Neuronal stem cell (in vitro differentiated cells): Measurements from ENCODE around the gene EIF3D.
A peak's percentile ranks its signal among the peaks of the same experiment; 100 is the strongest.

Source experiments
- DNase-seq: peaks from one replicate; pipeline ENCODE4 v3.0.0-alpha.2; 2013; ENCODE audit warnings: low spot score
- H2AFZ ChIP-seq: one replicate; pipeline ENCODE4 v1.6.1; 2013; ENCODE audit warnings: mild to moderate bottlenecking, low read length, inconsistent platforms
- H2AK5ac ChIP-seq: 2 replicates; pipeline ENCODE4 v1.6.1; 2013; ENCODE audit warnings: low read depth, mild to moderate bottlenecking, inconsistent platforms, low read length, moderate library complexity, mixed read lengths
- H2BK120ac ChIP-seq: 2 replicates; pipeline ENCODE4 v1.6.1; 2013; ENCODE audit warnings: low read depth, mild to moderate bottlenecking, inconsistent platforms, low read length, moderate library complexity, mixed read lengths
- H2BK12ac ChIP-seq: one replicate; pipeline ENCODE4 v1.6.1; 2013; ENCODE audit warnings: low read length, inconsistent platforms
- H2BK15ac ChIP-seq: 2 replicates; pipeline ENCODE4 v1.6.1; 2013; ENCODE audit warnings: mild to moderate bottlenecking, low read length, inconsistent platforms, mixed read lengths
- H2BK5ac ChIP-seq: one replicate; pipeline ENCODE4 v1.6.1; 2013; ENCODE audit warnings: inconsistent platforms, mild to moderate bottlenecking, low read length, moderate library complexity
- H3K14ac ChIP-seq: one replicate; pipeline ENCODE4 v1.6.1; 2013; ENCODE audit warnings: low read length, inconsistent platforms
- H3K18ac ChIP-seq: 2 replicates; pipeline ENCODE4 v1.6.1; 2013; ENCODE audit warnings: low read length, inconsistent platforms
- H3K23ac ChIP-seq: 2 replicates; pipeline ENCODE4 v1.6.1; 2013; ENCODE audit warnings: low read depth, mild to moderate bottlenecking, mixed read lengths, low read length, inconsistent platforms; ENCODE audit not compliant: poor library complexity
- H3K27ac ChIP-seq: replicated peaks from 3 replicates; pipeline ENCODE4 v1.5.1; 2013; ENCODE audit warnings: low read length, inconsistent platforms
- H3K27me3 ChIP-seq, 3 experiments: 2 replicates each; pipeline ENCODE4 v1.6.1; 2013; ENCODE audit warnings: low read length in 3 of 3, mild to moderate bottlenecking in 2 of 3, inconsistent platforms in 1 of 3, low read depth in 1 of 3, mixed read lengths in 1 of 3, moderate library complexity in 1 of 3; ENCODE audit not compliant: control insufficient read depth in 3 of 3, insufficient read depth in 3 of 3
- H3K36me3 ChIP-seq, 2 donors: replicated peaks in 1 of 2; 2 replicates each; pipeline ENCODE4 v1.6.1; 2013; ENCODE audit warnings: low read length in 2 of 2; ENCODE audit not compliant: control insufficient read depth in 2 of 2, insufficient read depth in 2 of 2
- H3K4ac ChIP-seq: 2 replicates; pipeline ENCODE4 v1.6.1; 2013; ENCODE audit warnings: inconsistent platforms, mild to moderate bottlenecking, low read length, moderate library complexity
- H3K4me1 ChIP-seq, 2 donors: 1 replicate in 1 of 2; 2 replicates in 1 of 2; pipeline ENCODE4 v1.6.1; 2013; ENCODE audit warnings: low read length in 2 of 2, low read depth in 1 of 2; ENCODE audit not compliant: control insufficient read depth in 2 of 2, insufficient read depth in 1 of 2
- H3K4me2 ChIP-seq: one replicate; pipeline ENCODE4 v1.6.1; 2013; ENCODE audit warnings: mild to moderate bottlenecking, low read length, inconsistent platforms; ENCODE audit not compliant: insufficient read depth, poor library complexity, severe bottlenecking
- H3K4me3 ChIP-seq, 2 donors: 2 replicates each; pipeline ENCODE4 v1.5.1; 2013; ENCODE audit warnings: low read length in 2 of 2, mild to moderate bottlenecking in 2 of 2, inconsistent platforms in 1 of 2, moderate library complexity in 1 of 2
- H3K79me1 ChIP-seq: one replicate; pipeline ENCODE4 v1.6.1; 2013; ENCODE audit warnings: low read depth, mild to moderate bottlenecking, inconsistent platforms, low read length, moderate library complexity
- H3K9ac ChIP-seq: one replicate; pipeline ENCODE4 v1.6.1; 2013; ENCODE audit warnings: mild to moderate bottlenecking, low read depth, low read length, inconsistent platforms; ENCODE audit not compliant: poor library complexity
- H3K9me3 ChIP-seq, 2 donors: replicated peaks in 1 of 2; 2 replicates each; pipeline versions ENCODE3 to v1.6.1; 2013; ENCODE audit warnings: low read length in 2 of 2, mild to moderate bottlenecking in 2 of 2, inconsistent platforms in 1 of 2, low read depth in 1 of 2, mixed read lengths in 1 of 2, moderate library complexity in 1 of 2; ENCODE audit not compliant: control insufficient read depth in 2 of 2, insufficient read depth in 1 of 2
- H4K8ac ChIP-seq: one replicate; pipeline ENCODE4 v1.6.1; 2013; ENCODE audit warnings: low read depth, mild to moderate bottlenecking, inconsistent platforms, low read length, moderate library complexity
- H4K91ac ChIP-seq: one replicate; pipeline ENCODE4 v1.6.1; 2013; ENCODE audit warnings: low read length, low read depth, mild to moderate bottlenecking, inconsistent platforms; ENCODE audit not compliant: poor library complexity
- WGBS, 2 donors: extraction: QIAGEN DNeasy Blood & Tissue Kit; methylation state at CpG; one replicate each; pipeline ENCODE4 v1.1.7; 2013; ENCODE audit warnings: missing lambda C conversion rate in 2 of 2, mixed read lengths in 1 of 2; ENCODE audit not compliant: insufficient read length in 2 of 2, insufficient replicate concordance in 1 of 2; ENCODE audit errors: extremely low coverage in 2 of 2; 5-methylcytosine and 5-hydroxymethylcytosine counted together

The EIF3D gene

DNA sequence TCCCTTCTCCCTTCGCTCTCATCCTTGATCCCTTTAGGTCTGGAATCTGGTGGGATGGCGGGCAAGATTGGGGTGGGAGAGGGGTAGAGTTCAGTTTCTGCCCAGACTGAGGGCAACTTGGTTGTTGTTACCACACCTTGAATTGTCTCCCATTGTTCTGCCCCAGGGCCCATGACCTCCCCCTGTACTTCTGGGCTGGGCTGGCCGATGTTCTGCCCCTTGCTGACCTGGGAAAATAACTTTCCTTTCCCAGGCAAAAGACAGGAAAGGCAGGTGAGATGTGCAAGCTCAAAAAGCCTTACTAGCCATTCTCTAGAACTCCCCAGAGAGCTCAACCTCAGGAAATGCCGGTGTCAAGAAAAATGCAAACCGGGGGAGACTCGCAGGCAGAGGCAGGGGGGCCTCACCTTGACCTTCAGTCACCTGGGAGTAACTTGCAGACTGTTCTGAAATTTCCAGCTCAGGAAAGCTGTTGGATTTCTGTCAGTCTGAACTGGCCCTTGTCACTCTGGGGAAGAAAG lies 32.4 kb upstream of the EIF3D start:
- Histone ChIP-seq H3K23ac (no peak overlapping the region), H4K8ac (no peak overlapping the region), H3K4me2 (no peak overlapping the region), H3K9ac (no peak overlapping the region), H2BK5ac (no peak overlapping the region), H2BK12ac (no peak overlapping the region), H3K4me1 (peaks cover 2 to 4% of the 10 kb centered on the region in 2 donors), H3K36me3 (no peaks in the 10 kb centered on the region), H2BK15ac (no peak overlapping the region), H2AK5ac (no peak overlapping the region), H4K91ac (no peak overlapping the region), H3K27me3 (peaks cover 0 to 15% (median 0%) of the 10 kb centered on the region in 3 experiments), H2BK120ac (no peak overlapping the region), H3K27ac (no peak overlapping the region), H3K79me1 (no peaks in the 10 kb centered on the region), H3K18ac (no peak overlapping the region), H3K9me3 (no peaks in the 10 kb centered on the region), H3K14ac (no peak overlapping the region), H3K4me3 (no peak overlapping the region), H3K4ac (no peak overlapping the region), H2AFZ (no peak overlapping the region)
- DNase-seq: no peak
- no CpG with 5 or more reads among the region's 6 CpGs for WGBS, 2 donors

DNA sequence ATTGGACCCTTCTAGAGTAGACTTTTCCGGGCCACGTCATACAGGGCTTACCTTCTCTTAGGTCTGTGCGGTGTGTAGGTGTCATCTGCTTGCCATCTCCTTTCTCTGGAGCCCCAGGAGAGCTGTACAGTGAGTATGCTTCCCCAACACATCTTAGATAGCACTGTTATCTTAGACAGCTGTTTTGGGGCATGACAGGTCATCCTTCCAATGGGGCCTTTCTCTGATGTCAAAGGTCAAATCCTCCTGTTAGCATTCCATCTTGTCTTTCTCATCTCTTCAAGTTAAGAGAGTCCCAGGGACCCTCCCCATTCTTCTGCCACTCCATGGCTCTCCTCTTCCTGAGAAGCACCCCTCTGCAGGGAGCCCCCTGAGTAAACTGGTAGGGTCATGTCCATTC lies 31.0 kb upstream of the EIF3D start:
- Histone ChIP-seq H3K4ac (no peak overlapping the region), H2AFZ (no peak overlapping the region), H3K4me1 (peaks cover 2 to 4% of the 10 kb centered on the region in 2 donors), H3K23ac (no peak overlapping the region), H2BK15ac (no peak overlapping the region), H3K9ac (no peak overlapping the region), H3K9me3 (no peaks in the 10 kb centered on the region), H2BK12ac (no peak overlapping the region), H3K79me1 (no peaks in the 10 kb centered on the region), H3K14ac (no peak overlapping the region), H3K27me3 (peaks cover 0 to 10% (median 0%) of the 10 kb centered on the region in 3 experiments), H2AK5ac (no peak overlapping the region), H4K91ac (no peak overlapping the region), H3K36me3 (no peaks in the 10 kb centered on the region), H3K18ac (no peak overlapping the region), H3K4me3 (no peak overlapping the region), H2BK120ac (no peak overlapping the region), H4K8ac (no peak overlapping the region), H3K4me2 (no peak overlapping the region), H2BK5ac (no peak overlapping the region), H3K27ac (no peak overlapping the region)
- no peak for DNase-seq
- WGBS, 2 donors: no CpG with 5 or more reads among the region's 3 CpGs

DNA sequence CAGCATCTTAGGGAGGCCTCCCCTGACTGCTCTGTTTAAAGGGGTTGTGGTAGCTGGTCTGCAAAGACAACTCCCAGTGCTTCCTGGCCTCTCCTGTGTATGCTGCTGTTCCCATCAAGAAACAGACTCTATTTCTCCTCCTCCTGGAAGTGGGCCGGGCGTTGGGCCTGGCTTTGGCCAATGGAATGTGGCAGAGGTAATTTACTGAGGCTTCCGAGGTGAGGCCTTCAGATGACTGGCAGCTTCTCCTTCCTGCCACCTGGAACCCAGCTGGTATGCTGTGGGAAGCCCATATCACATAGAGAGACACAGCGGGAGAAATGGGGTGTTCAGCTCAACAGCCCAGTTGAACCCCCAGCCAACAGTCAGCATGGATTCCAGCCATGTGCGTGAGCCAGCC lies 25.1 kb upstream of the EIF3D start:
- no CpG with 5 or more reads among the region's 5 CpGs for WGBS, 2 donors
- Histone ChIP-seq H3K9ac (no peak overlapping the region), H3K36me3 (no peaks in the 10 kb centered on the region), H2BK15ac (peak overlapping the region; percentile 54), H3K27ac (no peak overlapping the region), H3K18ac (no peak overlapping the region), H2AFZ (no peak overlapping the region), H3K4me2 (no peak overlapping the region), H3K27me3 (peaks cover 0 to 5% (median 0%) of the 10 kb centered on the region in 3 experiments), H3K4me3 (no peak overlapping the region), H3K79me1 (no peaks in the 10 kb centered on the region), H2BK12ac (no peak overlapping the region), H3K23ac (no peak overlapping the region), H4K91ac (no peak overlapping the region), H2BK5ac (no peak overlapping the region), H3K4ac (no peak overlapping the region), H2AK5ac (no peak overlapping the region), H2BK120ac (no peak overlapping the region), H3K14ac (no peak overlapping the region), H4K8ac (no peak overlapping the region), H3K4me1 (peaks cover 2 to 4% of the 10 kb centered on the region in 2 donors), H3K9me3 (no peaks in the 10 kb centered on the region)
- DNase-seq: no peak

DNA sequence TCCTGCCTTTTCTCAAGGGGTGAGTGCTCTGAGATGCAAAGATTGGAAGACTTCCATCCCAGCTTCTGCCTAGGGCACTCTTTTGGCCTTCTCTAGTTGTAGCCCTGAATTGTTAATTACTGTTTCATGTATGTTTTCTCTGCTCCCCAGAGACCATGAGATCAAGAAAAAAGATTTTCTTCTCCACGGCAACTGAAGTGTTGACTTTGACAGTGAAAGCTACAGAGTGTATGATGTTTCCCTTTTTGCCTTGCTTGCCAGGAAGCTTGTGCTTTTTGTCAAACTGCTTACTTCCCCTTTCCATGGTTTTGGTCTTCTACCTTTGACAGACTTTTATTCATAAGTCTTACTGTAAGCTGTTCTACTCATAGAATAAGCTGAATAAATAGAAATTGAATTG lies 23.3 kb upstream of the EIF3D start:
- no peak overlapping the region for H2BK12ac ChIP-seq
- no peak overlapping the region for H2BK15ac ChIP-seq
- H3K9ac ChIP-seq: no peak overlapping the region
- no peak overlapping the region for H2AFZ ChIP-seq
- H3K4me1 ChIP-seq: peaks cover 6 to 16% of the 10 kb centered on the region in 2 donors
- H2AK5ac ChIP-seq: no peak overlapping the region
- H3K23ac ChIP-seq: no peak overlapping the region
- no peak overlapping the region for H3K27ac ChIP-seq
- DNase-seq: no peak
- no peak overlapping the region for H2BK120ac ChIP-seq
- no peak overlapping the region for H3K4ac ChIP-seq
- H3K9me3 ChIP-seq: no peaks in the 10 kb centered on the region
- no peak overlapping the region for H4K8ac ChIP-seq
- H3K79me1 ChIP-seq: no peaks in the 10 kb centered on the region
- H3K27me3 ChIP-seq: peaks cover 0 to 5% (median 0%) of the 10 kb centered on the region in 3 experiments
- H3K18ac ChIP-seq: no peak overlapping the region
- no peak overlapping the region for H3K14ac ChIP-seq
- H2BK5ac ChIP-seq: no peak overlapping the region
- no peak overlapping the region for H3K4me3 ChIP-seq
- no peaks in the 10 kb centered on the region for H3K36me3 ChIP-seq
- no CpG with 5 or more reads among the region's 1 CpG for WGBS, 2 donors
- no peak overlapping the region for H3K4me2 ChIP-seq
- no peak overlapping the region for H4K91ac ChIP-seq
